PC-3 (cell line): ENCODE measurements around the gene CPEB1. TPM values are rescaled to one million over a fixed set of nuclear protein-coding genes. Genes with fewer than 3 reads are reported as not detected.

Source experiments
- ATAC-seq: fragments of 200-7000 bp; cut with Tn5 transposase; 2 replicates; pipeline ENCODE4 v1.9.1; 2020; ENCODE audit warnings: mild to moderate bottlenecking, moderate library complexity
- BruUV-seq: library from RNA; stranded (reverse); fragments of 400-500 nt; replicated peaks from 2 replicates; lab custom pipeline; 2021; lab: Mats Ljungman, UMichigan
- CTCF ChIA-PET: fragments of 300-600 bp; sonication (Branson Sonifier 250); formaldehyde crosslinking; loops from one replicate; lab custom pipeline; 2022; ENCODE audit warnings: antibody characterized with exemption; lab: Charles Lee
- POLR2A ChIA-PET: fragments of 300-600 bp; sonication (Branson Sonifier 250); formaldehyde crosslinking; loops from one replicate; lab custom pipeline; 2022; ENCODE audit warnings: antibody characterized with exemption; ENCODE audit not compliant: unreplicated experiment; lab: Charles Lee
- DNase-seq: peaks from one replicate; pipeline ENCODE4 v3.0.0-alpha.2; 2015
- H2AFZ ChIP-seq: fragments of 300-600 bp; sonication (generic); 2 replicates; pipeline ENCODE4 v1.6.0; 2016; ENCODE audit warnings: antibody characterized with exemption, low read length
- H3F3A ChIP-seq: fragments of 300-600 bp; sonication (generic); one replicate; pipeline ENCODE4 v1.6.0; 2017; ENCODE audit warnings: antibody characterized with exemption, low read length, control low read depth, mild to moderate bottlenecking; ENCODE audit not compliant: unreplicated experiment
- H3K27ac ChIP-seq: fragments of 300-600 bp; sonication (generic); 2 replicates; pipeline ENCODE4 v1.5.1; 2016; ENCODE audit warnings: mild to moderate bottlenecking, low read length
- H3K27me3 ChIP-seq: fragments of 300-600 bp; sonication (generic); 2 replicates; pipeline ENCODE4 v1.6.1; 2016; ENCODE audit warnings: low read length, mixed read lengths
- H3K36me3 ChIP-seq: fragments of 300-600 bp; sonication (generic); 2 replicates; pipeline ENCODE4 v1.6.1; 2016; ENCODE audit warnings: low read depth, mixed run types, low read length, mixed read lengths
- H3K4me1 ChIP-seq: fragments of 300-600 bp; sonication (generic); 2 replicates; pipeline ENCODE4 v1.5.1; 2016; ENCODE audit warnings: low read length; ENCODE audit not compliant: insufficient read depth
- H3K4me2 ChIP-seq: fragments of 300-600 bp; sonication (generic); 2 replicates; pipeline ENCODE4 v1.6.0; 2016; ENCODE audit warnings: low read length
- H3K4me3 ChIP-seq: fragments of 300-600 bp; sonication (generic); 2 replicates; pipeline ENCODE4 v1.5.1; 2016; ENCODE audit warnings: mild to moderate bottlenecking, low read length, mixed read lengths
- H3K79me2 ChIP-seq: fragments of 300-600 bp; sonication (generic); 2 replicates; pipeline ENCODE4 v1.6.1; 2017; ENCODE audit warnings: low read length, mixed read lengths
- H3K9ac ChIP-seq: fragments of 300-600 bp; sonication (generic); 2 replicates; pipeline ENCODE4 v1.6.0; 2016; ENCODE audit warnings: mild to moderate bottlenecking, low read length
- H3K9me2 ChIP-seq: fragments of 300-600 bp; sonication (generic); replicated peaks from 2 replicates; pipeline ENCODE4 v1.6.1; 2016; ENCODE audit warnings: mixed run types, low read length, mixed read lengths
- H3K9me3 ChIP-seq: fragments of 300-600 bp; sonication (generic); 2 replicates; pipeline ENCODE4 v1.6.1; 2016; ENCODE audit warnings: low read length, mixed read lengths
- H4K20me1 ChIP-seq: fragments of 300-600 bp; sonication (generic); 2 replicates; pipeline ENCODE4 v1.6.1; 2016; ENCODE audit warnings: low read length, mixed read lengths
- EZH2 ChIP-seq: fragments of 300-600 bp; sonication (generic); IDR thresholded peaks from one replicate; pipeline ENCODE4 v1.6.1; 2017; ENCODE audit warnings: antibody characterized with exemption, mild to moderate bottlenecking, low read length; ENCODE audit not compliant: unreplicated experiment
- EZH2phosphoT487 ChIP-seq: fragments of 300-600 bp; sonication (generic); IDR thresholded peaks from 2 replicates; pipeline ENCODE4 v1.6.1; 2018; ENCODE audit warnings: mild to moderate bottlenecking, antibody characterized with exemption, low read length, borderline replicate concordance
- intact Hi-C: fragments of 100-400 bp; cut with micrococcal nuclease; formaldehyde crosslinking; loops from 2 replicates; pipeline ENCODE4 v1.9.0; 2023
- total RNA-seq: library from RNA; depleted of rRNA; stranded (reverse); fragments of >200 nt; gene quantifications from 2 replicates; pipeline ENCODE4 v1.2.3, GENCODE V29; 2014
- TF ChIP-seq, protein P1 (sequence below): fragments of 300-600 bp; sonication (generic); conservative IDR thresholded peaks from 2 replicates; pipeline ENCODE4 v1.5.1; 2017; ENCODE audit warnings: antibody characterized with exemption, low read depth, mild to moderate bottlenecking, low read length

Gene CPEB1
- total RNA-seq, 1 experiment from 2014 or later = 3.3 TPM

DNA sequence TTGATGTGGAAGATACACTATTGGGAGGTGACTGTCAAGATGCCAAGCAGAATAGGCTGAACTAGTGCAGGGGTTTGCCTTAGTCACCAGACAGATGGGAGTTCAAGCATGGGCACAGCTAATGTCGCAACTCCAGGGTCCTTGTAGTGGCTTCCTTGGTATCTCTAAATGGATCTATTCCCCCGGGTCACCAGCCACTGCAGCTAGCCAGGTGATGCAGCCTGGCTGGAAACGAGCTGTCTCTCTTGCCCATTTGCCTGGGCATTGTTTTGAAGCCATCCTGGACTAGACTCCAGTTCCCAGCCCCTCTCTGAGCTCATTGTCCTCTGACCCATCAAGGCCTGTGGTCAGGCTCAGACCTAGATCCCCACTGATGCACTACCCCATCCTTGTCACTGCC is 8.4 kb upstream of the CPEB1 start:
- no peaks in the 10 kb centered on the region for H3K79me2 ChIP-seq
- no peaks in the 10 kb centered on the region for H3K9me3 ChIP-seq
- H3K36me3 ChIP-seq = no peaks in the 10 kb centered on the region
- no peak overlapping the region for H3K4me3 ChIP-seq
- BruUV-seq = no TSS peak
- no peaks in the 10 kb centered on the region for H3F3A ChIP-seq
- H3K4me2 ChIP-seq = no peak overlapping the region
- H2AFZ ChIP-seq = no peak overlapping the region
- H3K27me3 ChIP-seq = peaks cover 28% of the 10 kb centered on the region
- no peak for ATAC-seq
- no peaks in the 10 kb centered on the region for H3K4me1 ChIP-seq
- intact Hi-C loops = no loop called here
- no peak for DNase-seq
- no peak overlapping the region for H3K27ac ChIP-seq
- no peaks in the 10 kb centered on the region for H3K9me2 ChIP-seq
- no peak for TF ChIP-seq EZH2phosphoT487
- TF ChIP-seq EZH2 = no peak
- TF ChIP-seq, protein P1, sequence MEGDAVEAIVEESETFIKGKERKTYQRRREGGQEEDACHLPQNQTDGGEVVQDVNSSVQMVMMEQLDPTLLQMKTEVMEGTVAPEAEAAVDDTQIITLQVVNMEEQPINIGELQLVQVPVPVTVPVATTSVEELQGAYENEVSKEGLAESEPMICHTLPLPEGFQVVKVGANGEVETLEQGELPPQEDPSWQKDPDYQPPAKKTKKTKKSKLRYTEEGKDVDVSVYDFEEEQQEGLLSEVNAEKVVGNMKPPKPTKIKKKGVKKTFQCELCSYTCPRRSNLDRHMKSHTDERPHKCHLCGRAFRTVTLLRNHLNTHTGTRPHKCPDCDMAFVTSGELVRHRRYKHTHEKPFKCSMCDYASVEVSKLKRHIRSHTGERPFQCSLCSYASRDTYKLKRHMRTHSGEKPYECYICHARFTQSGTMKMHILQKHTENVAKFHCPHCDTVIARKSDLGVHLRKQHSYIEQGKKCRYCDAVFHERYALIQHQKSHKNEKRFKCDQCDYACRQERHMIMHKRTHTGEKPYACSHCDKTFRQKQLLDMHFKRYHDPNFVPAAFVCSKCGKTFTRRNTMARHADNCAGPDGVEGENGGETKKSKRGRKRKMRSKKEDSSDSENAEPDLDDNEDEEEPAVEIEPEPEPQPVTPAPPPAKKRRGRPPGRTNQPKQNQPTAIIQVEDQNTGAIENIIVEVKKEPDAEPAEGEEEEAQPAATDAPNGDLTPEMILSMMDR = no peak
- ChIA-PET CTCF (no interaction called here), POLR2A (no interaction called here)
- no peaks in the 10 kb centered on the region for H4K20me1 ChIP-seq
- no peak overlapping the region for H3K9ac ChIP-seq

DNA sequence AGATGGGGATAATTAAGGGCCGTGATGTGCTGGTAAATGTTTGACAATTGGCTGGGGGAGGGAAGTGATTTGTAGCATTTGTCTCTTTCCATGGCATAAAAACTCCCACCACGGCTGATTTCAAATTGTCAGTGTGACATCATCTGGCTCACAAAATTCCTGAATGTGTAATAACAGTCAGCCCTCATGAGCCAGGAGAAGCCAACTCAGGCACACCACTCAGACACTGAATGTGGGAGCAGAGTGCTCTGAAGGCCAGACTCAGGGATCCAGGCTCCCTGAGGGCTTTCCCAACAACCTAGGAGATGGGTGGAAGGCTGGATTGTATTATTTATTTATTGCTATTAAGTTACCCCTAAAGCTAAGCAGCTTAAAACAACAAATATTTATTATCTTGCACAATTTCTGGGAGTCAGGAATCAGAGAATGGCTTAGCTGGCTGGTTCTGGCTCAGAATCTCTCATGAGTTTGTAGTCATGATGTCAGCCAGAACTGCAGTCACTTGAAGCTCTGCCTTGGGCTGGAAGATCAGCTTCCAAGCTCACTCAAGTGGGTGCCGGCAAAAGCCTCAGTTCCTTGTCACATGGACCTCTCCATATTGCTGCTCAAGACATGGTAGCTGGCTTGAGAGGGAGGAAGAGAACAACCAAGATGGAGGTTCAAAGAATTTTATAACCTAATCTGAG is 6.5 kb upstream of the CPEB1 start:
- Histone ChIP-seq H3K36me3 (no peaks in the 10 kb centered on the region), H3K9me3 (no peaks in the 10 kb centered on the region)
- BruUV-seq = no TSS peak

DNA sequence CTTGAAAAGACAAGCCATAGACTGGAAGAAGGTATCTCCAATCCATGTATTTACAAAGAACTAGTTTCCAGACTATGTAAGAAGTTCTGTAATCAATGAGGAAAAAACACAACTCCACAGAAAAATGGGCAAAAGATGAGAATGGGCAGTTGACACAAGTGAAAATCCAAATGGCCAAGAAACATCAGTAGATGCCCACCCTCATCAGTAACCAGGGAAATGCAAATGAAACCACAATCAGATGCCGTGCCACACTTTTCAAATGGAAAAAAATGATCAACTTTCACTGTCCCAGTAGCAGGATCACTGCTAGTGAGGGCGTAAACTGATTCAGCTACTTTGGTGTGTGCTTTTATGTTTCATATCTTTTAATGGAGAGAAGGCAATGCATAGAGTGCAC is 4.5 kb upstream of the CPEB1 start:
- TF ChIP-seq EZH2 = no peak
- no peak for TF ChIP-seq EZH2phosphoT487
- TF ChIP-seq, protein P1 = no peak
- no peak for DNase-seq
- no peaks in the 10 kb centered on the region for H4K20me1 ChIP-seq
- H3K27me3 ChIP-seq = peaks cover 23% of the 10 kb centered on the region
- H3K9me3 ChIP-seq = no peaks in the 10 kb centered on the region
- no TSS peak for BruUV-seq
- POLR2A ChIA-PET = no interaction called here
- no peak for ATAC-seq
- no peaks in the 10 kb centered on the region for H3K36me3 ChIP-seq
- no peak overlapping the region for H2AFZ ChIP-seq
- H3K9me2 ChIP-seq = no peaks in the 10 kb centered on the region
- no peak overlapping the region for H3K4me2 ChIP-seq
- no peak overlapping the region for H3K4me3 ChIP-seq
- CTCF ChIA-PET = no interaction called here
- no peaks in the 10 kb centered on the region for H3K79me2 ChIP-seq
- no peaks in the 10 kb centered on the region for H3K4me1 ChIP-seq
- H3K27ac ChIP-seq = no peak overlapping the region
- H3K9ac ChIP-seq = no peak overlapping the region
- intact Hi-C loops = no loop called here
- no peaks in the 10 kb centered on the region for H3F3A ChIP-seq

More for the DNA sequence above, 6.5 kb upstream of the CPEB1 start:
- H3K27ac ChIP-seq = no peak overlapping the region
- H3K27me3 ChIP-seq = peaks cover 28% of the 10 kb centered on the region
- DNase-seq (no peak), ATAC-seq (no peak)
- no peak overlapping the region for H3K4me3 ChIP-seq
- no peaks in the 10 kb centered on the region for H3K9me2 ChIP-seq
- intact Hi-C loops = no loop called here
- no peaks in the 10 kb centered on the region for H4K20me1 ChIP-seq
- H2AFZ ChIP-seq = no peak overlapping the region
- no peak overlapping the region for H3K4me2 ChIP-seq
- H3K9ac ChIP-seq = no peak overlapping the region
- ChIA-PET CTCF (no interaction called here), POLR2A (no interaction called here)
- TF ChIP-seq EZH2 = no peak
- TF ChIP-seq EZH2phosphoT487 = no peak
- TF ChIP-seq, protein P1 = no peak
- H3K4me1 ChIP-seq = no peaks in the 10 kb centered on the region
- no peaks in the 10 kb centered on the region for H3F3A ChIP-seq
- no peaks in the 10 kb centered on the region for H3K79me2 ChIP-seq
